ENCODE data around the gene ZBP1.

Gene ZBP1

GRCh38 chr20:57586370-57586793 lies 33.8 kb downstream of the ZBP1 start:
- DNase-seq (ENCODE audit: low read depth in 2 of 2), result no peak

DNA sequence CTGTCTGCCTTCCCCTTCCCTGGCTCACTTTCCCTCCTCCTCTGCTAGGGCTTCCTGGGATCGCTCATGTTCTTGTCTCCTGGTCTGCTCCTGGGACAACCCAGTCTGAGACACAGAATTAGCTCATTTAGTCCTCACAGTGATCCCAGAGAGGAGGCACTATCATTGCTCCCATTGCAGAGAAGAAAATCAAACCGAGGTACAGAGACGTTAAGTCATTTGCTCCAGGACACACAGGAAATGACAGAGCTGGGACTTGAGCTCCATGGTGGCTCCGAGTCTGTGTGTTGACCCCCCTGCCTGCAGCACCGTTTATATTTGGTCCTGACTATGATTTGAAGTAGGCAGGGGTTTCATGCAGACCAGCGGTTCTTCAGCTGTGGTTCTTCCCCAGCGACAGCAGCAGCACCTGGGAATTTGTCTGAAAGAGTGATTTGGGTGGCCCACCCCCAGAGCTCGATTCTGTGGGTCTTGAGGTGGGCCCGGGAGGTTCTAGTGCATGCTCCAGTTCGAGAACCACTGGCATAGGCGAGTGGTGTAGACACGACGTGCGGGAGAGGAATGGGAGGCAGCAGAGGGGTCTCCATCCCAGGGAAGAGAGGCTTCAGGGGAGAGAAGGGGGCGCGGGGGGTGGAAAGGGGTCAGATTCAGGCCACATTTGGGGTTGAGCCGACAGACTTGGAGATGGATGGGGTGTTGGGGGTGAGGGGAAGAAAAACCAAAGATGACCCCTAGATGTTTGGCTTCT lies 34.6 kb downstream of the ZBP1 start:
- DNase-seq (ENCODE audit: low read depth in 2 of 2), result no peak

- no peak for DNase-seq (ENCODE audit: low read depth in 2 of 2)
These were observed 35.3 kb downstream of the ZBP1 start for GRCh38 chr20:57584768-57585461.

DNA sequence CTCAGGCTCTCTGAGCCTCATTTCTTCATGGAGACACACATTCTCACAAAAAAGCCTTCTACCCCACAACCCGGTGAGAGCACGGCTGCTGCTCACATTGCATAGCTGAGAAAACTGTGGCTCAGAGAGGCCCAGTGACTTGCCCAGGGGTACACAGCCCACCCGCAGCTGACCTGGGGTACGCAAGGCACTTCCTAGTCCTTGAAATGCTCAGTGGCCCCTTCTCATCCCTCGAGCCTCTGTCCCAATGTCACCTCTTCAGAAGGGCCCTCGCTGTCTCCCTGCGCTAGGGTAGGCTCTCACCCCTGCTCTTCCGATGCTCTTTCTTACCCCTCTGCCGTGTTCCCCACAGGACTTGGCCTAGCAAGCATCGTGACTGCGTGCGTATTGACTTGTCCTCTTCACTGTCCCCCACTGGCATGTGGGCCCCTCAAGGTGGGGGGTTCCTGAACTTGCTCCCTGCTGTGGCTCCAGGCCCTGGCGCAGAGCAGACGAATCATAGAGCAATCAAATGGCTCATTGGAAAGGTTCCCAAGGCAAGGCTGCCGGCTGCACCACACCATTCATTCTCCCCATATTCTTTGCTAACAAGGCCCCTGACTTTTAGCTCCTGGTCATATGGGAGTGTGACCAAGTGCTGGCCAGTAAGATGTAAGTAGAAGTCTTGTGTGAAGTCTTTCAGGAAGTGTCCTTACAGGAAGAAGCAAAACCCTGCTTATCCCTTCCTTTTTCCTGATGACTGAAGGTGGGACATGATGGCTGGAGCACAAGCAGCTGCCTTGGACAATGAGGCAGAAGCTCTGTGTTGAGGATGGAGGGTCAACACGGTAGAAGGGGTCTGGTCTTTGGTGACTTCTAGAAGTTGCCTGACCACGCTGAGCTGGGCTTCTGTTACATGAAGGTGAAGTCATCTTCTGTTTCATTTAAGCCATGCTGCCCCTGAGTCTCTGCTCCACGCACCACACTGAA lies 36.7 kb downstream of the ZBP1 start:
- DNase-seq (ENCODE audit: low read depth in 2 of 2), result no peak

DNA sequence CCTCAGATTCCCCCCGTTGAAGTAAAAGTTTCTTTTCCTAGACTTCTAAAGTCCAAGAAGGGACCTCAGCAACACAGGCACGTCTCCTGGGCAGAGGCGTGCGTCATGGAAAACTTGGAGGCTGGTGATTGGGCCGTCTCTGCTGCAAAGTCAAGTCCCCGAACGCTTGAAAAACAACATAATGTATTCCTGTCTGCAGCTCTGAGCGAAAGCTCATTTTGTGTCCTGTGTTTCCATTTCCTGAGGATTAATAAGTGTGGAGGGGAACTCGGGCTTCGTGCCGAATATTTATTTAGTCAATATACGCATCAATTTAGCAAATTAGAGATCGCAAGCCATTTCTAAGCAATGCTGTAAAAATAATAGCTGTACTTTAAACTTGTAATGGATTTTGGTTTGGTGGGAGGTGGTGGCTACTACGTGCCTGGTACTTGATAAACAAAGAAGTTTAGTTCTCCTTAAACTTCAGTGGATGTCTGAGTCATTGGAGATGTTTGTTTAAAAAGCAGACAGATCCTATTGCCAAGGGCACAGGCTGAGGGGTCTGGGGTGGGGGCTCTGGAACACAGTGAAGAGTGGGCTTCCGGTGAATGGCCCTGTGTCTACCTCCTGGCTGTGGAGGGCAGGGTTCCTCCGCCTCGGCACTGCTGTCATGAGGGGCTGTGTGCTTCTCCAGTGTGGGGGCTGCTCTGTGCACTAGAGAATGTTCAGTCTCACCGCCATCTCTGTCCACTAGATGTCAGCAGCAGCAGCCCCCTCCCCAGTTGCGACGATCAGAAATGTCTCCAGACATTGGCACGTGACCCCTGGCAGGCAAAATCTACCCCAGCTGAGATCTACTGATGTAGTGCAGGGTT lies 37.6 kb downstream of the ZBP1 start:
- no peak for DNase-seq (ENCODE audit: low read depth in 2 of 2)

GRCh38 chr20:57582029-57582378 lies 38.2 kb downstream of the ZBP1 start:
- DNase-seq (ENCODE audit: low read depth in 2 of 2), result no peak

DNA sequence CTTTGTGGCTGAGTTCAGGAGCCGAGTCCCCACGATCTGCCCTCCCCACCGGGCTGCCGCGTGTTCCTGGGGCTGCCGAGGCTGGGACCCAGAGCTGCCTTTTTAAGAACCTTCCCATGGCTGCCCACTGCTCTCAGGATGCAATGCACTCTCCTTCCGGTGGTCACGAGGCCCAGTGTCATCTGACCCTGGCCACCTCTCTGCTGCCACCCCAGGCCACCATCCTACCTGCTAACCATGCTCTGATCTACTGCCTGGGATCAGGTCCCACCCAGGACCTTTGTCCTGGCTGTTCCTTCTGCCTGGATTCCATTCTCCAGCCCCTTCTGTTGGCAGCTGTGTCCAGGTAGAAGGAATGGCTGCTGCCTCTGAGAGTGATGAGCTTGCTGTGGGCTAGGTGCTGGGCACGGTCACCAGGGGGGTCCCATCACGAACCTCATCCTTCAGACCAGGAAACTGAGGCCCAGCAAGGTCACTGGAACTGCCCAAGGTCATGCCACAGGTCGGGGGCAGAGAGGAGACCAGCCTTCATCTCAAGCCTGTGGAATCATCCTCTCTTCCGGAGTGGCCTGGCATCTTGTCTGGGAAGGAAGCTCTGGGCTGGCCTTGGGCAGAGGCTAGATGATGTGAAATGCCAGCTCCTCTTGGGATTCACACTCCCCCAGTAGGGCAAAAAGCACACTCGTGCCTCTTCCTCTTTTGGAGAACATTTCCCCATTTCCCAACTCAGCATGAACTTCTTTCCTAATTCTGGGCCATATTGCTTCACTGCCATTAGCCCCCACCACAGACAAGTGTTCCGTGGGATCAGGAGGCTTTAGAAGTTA lies 38.8 kb downstream of the ZBP1 start:
- DNase-seq (ENCODE audit: low read depth in 2 of 2), result no peak

- no peak for DNase-seq (ENCODE audit: low read depth in 2 of 2)
These were observed 39.6 kb downstream of the ZBP1 start for GRCh38 chr20:57580478-57581201.

DNA sequence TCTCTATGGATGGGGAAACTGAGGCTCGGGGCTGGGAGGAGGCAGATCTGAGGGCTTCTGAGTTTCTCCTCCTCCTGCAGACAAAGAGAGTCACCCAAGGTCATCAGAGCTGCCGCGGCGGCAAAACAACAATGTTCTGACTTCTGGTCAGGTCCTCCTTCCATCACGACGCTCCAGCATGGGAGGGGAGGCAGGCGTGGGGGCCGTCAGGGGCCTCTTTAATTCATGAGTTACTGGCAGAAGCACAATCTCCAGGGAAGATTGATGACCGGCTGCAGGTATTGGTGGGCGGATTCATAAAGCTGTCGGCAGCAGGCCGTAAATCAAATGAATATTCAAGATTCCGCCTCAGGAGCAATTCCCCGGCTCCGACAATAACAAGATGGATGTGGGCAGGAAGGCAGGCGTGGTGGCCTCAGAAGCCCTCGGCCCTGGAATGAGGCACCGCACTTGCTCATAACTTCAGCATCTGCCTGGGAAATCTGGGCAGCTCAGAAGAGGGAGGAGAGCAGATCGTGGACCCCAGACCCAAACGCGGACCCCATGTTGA lies 40.3 kb downstream of the ZBP1 start:
- DNase-seq (ENCODE audit: low read depth in 2 of 2), result no peak

DNA sequence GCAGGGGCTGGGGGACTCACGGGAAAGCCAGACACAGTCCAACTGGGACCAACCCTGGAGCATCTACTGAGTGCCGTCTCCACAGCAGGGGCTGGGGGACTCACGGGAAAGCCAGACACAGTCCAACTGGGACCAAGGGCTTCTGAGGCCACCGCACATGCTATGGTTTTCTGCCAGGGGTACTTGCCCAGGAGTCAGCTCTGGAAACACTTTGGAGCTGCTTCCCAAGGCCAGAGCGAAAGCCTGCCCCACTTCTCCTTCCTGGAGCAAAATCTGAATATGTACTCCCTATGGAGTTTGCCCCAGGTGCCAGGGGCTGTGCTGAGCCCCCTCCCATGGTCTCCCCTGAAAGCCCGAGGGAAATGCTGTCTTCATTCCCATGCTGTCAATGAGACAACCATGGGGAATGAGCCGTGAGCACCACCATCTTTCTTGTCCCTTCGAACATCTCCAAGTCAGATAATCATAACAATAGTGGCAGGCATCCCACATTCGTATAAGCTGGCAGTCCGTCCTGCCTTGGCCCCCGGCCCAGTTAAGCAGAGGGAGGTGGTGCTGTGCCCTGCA lies 40.8 kb downstream of the ZBP1 start:
- DNase-seq (ENCODE audit: low read depth in 2 of 2), result no peak

DNA sequence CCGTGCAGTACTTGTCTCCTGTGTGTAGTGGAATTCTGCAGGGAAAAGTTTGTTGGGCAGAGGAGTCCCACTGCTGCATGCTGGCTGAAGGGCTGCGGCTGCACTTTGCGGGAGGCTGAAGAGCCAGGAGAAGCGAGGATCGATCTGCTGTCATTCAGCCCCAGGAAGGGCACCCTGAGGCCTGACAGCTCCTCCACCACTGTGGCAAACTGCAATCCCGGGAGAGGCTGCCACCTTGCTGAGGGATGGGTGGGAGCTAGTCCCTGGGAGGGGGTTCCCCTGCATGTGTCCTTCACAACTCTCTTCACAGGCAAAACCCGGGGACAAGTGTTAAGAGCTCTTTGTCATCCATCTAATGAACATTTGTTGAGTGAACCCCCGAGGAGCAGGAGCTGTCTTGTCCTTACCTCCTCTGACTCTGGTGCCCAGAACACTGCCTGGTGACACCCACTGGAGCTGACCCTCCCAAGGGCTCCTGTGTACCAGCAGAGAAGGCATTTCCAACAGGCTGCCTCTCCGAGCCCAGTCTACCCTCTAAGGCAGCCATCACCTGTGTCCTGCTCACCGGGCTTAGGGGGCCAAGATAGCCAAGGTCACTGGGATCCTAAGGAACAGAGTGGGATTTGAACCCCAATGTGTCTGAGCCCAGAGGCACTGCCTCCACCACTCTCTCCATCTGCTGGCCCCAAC lies 41.6 kb downstream of the ZBP1 start:
- no peak for DNase-seq (ENCODE audit: low read depth in 2 of 2)

GRCh38 chr20:57577679-57578475 lies 42.3 kb downstream of the ZBP1 start:
- DNase-seq (ENCODE audit: low read depth in 2 of 2), result no peak

- DNase-seq (ENCODE audit: low read depth in 2 of 2), result no peak
These were observed 43.3 kb downstream of the ZBP1 start for GRCh38 chr20:57576617-57577550.

GRCh38 chr20:57576002-57576401 lies 44.2 kb downstream of the ZBP1 start:
- DNase-seq (ENCODE audit: low read depth in 2 of 2), result no peak

GRCh38 chr20:57574954-57575353 lies 45.3 kb downstream of the ZBP1 start:
- no peak for DNase-seq (ENCODE audit: low read depth in 2 of 2)

DNA sequence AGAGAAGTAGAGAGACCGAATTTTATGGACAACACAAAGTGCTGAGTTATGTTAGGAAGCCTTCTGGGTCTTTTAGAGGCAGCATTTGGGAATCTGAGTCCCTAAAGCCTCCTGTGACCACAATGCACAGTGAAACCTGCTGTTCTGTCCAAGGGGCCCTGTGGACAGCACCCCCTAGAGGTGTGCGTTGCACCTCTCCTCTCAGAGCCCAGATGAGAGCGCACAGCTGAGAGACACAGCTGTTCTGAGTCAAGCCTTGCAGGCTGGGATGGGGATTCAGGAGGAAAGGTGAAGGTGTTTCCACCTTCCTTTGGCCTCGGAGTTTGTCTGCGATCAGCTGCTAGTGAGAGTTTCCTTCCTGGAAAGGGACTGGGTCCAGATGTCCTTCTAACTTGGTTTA lies 46.3 kb downstream of the ZBP1 start:
- no peak for DNase-seq (ENCODE audit: low read depth in 2 of 2)

DNA sequence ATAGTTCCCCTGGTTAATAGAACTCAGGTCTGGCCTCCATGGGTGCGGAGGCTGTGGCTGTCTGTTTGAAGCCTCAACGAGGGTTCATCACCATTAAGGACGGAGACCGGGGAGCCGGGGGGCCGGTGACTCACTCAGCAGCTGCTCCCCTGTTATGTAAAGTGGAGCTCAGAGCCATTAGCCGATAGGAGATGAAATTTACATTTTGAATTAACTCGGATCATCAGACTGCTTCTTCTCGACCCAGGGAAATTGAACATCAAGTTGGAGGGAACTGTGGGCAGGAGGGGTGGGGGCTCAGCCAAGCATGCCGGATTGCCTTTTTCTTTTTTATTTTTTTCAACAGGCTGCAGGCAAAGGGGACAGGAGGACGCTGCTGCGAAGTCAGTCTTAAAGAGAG lies 47.0 kb downstream of the ZBP1 start:
- no peak for DNase-seq (ENCODE audit: low read depth in 2 of 2)
